Neutrophil (primary cell): ENCODE data around the gene SIRPD.

Experiments used
- H3K27ac ChIP-seq: fragments of 200-600 bp; sonication (generic); 2 replicates; pipeline ENCODE4 v1.5.1; 2016; ENCODE audit warnings: mild to moderate bottlenecking, moderate library complexity
- H3K27me3 ChIP-seq: fragments of 200-600 bp; sonication (generic); 2 replicates; pipeline ENCODE4 v1.6.0; 2016; ENCODE audit warnings: mild to moderate bottlenecking
- H3K36me3 ChIP-seq: fragments of 200-600 bp; sonication (generic); 2 replicates; pipeline ENCODE4 v1.5.1; 2017
- H3K4me1 ChIP-seq, 2 experiments: fragments of 200-600 bp in 1 of 2; sonication (generic) in 1 of 2; 1 replicate in 1 of 2; 2 replicates in 1 of 2; pipeline versions ENCODE4 v1.5.1 to v1.6.1; 2013 to 2016; ENCODE audit warnings: low read depth in 1 of 2, low read length in 1 of 2, mild to moderate bottlenecking in 1 of 2, moderate library complexity in 1 of 2; ENCODE audit not compliant: control insufficient read depth in 1 of 2, insufficient read depth in 1 of 2
- H3K4me3 ChIP-seq, 2 experiments: fragments of 200-600 bp in 1 of 2; sonication (generic) in 1 of 2; 1 replicate in 1 of 2; 2 replicates in 1 of 2; pipeline ENCODE4 v1.5.1; 2013 to 2016; ENCODE audit warnings: low read depth in 1 of 2, low read length in 1 of 2, mild to moderate bottlenecking in 1 of 2, moderate library complexity in 1 of 2
- H3K9me3 ChIP-seq: fragments of 200-600 bp; sonication (generic); 2 replicates; pipeline ENCODE4 v1.5.1; 2016
- TF ChIP-seq, protein P1 (sequence below): fragments of 200-600 bp; sonication (generic); IDR thresholded peaks from 2 replicates; pipeline ENCODE4 v1.5.1; 2016; ENCODE audit warnings: antibody characterized with exemption

Gene SIRPD

DNA sequence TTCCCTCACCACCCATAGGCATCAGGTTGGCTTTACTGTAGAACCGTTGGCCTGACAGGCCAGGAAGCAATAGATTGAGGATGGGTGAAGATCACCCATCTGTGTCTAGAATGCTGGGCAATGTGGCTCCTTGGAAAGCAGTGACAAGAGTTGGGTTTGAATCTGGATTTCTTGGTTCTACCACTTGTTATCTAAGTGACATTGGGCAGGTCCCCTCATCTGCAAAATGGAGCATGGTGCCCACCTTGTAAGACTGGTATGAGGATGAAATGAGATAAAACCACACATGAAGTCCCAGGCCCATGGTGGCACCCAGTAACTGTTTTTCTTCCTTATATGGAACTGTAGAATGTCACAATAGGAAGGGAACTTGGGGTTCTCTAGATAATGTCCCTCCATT, 43.7 kb downstream of the SIRPD start:
- Histone ChIP-seq H3K27ac (no peak overlapping the region), H3K36me3 (no peaks in the 10 kb centered on the region), H3K4me3 (no peak overlapping the region), H3K4me1 (no peaks in the 10 kb centered on the region), H3K9me3 (no peaks in the 10 kb centered on the region), H3K27me3 (peaks cover 3% of the 10 kb centered on the region)
- TF ChIP-seq, protein P1, sequence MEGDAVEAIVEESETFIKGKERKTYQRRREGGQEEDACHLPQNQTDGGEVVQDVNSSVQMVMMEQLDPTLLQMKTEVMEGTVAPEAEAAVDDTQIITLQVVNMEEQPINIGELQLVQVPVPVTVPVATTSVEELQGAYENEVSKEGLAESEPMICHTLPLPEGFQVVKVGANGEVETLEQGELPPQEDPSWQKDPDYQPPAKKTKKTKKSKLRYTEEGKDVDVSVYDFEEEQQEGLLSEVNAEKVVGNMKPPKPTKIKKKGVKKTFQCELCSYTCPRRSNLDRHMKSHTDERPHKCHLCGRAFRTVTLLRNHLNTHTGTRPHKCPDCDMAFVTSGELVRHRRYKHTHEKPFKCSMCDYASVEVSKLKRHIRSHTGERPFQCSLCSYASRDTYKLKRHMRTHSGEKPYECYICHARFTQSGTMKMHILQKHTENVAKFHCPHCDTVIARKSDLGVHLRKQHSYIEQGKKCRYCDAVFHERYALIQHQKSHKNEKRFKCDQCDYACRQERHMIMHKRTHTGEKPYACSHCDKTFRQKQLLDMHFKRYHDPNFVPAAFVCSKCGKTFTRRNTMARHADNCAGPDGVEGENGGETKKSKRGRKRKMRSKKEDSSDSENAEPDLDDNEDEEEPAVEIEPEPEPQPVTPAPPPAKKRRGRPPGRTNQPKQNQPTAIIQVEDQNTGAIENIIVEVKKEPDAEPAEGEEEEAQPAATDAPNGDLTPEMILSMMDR: no peak

DNA sequence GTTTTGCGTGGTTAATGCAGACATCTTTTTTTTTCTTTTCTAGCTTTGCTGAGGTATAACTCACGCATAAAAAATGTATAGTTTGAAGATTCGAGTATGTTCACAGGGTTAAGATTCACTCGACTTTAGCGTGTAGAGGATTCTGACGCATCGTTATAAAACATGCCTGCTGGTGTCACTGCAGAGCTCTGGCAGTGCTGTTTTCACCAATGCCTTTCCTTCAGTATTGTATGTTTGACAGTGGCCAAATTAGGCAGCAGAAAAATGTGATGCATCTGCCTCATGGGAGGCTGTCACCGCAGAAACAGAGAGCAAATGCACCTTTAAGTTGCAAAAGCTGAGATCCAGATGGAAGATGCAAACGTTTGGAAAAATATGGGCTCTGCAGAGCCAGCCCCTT, 48.3 kb downstream of the SIRPD start:
- TF ChIP-seq, protein P1: no peak

DNA sequence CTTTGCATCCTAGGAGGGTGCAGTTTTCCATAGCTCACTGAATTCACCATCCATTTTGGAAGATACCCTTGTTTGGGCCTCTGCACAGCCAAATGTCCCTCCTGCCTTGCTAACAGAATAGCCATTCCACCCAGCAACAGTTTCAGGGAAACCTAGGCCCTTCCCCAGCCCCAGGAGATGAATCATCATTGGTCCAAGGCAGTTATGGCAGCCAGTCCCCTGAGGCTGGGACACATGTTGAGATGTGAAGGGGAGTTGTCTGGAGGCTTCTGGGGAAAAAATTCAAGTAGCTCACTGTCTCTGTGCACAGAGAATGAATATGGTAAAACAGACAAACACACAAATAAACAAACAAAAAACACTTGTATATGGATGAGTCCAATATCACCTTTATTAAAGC, 48.9 kb downstream of the SIRPD start:
- Histone ChIP-seq H3K9me3 (no peaks in the 10 kb centered on the region), H3K4me1 (peaks cover 3 to 4% of the 10 kb centered on the region in 2 experiments), H3K4me3 (no peak overlapping the region), H3K27me3 (peaks cover 3% of the 10 kb centered on the region), H3K36me3 (no peaks in the 10 kb centered on the region), H3K27ac (no peak overlapping the region)
- TF ChIP-seq, protein P1: no peak

More for the DNA sequence above, 48.3 kb downstream of the SIRPD start:
- Histone ChIP-seq H3K36me3 (no peaks in the 10 kb centered on the region), H3K27ac (no peak overlapping the region), H3K4me1 (no peaks in the 10 kb centered on the region), H3K27me3 (peaks cover 3% of the 10 kb centered on the region), H3K4me3 (no peak overlapping the region), H3K9me3 (no peaks in the 10 kb centered on the region)

DNA sequence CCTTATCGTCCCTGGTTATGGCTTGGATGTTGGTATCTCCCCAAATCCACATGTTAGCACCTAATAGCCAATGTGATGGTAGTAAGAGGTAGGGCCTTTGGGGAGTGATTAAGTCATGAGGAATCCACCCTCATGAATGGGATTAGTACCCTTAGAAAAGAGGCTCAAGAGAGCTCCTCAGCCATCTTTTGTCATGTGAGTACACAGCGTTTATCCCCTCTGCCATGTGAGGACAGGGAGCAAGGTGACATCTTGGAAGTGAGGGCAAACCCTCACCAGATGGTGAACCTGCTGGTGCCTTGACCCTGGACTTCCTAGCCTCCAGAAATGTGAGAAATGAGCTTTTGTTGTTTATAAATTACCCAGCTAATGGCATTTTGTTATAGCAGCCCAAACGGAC, 50.2 kb downstream of the SIRPD start:
- Histone ChIP-seq H3K27me3 (peaks cover 3% of the 10 kb centered on the region), H3K4me3 (no peak overlapping the region), H3K9me3 (no peaks in the 10 kb centered on the region), H3K4me1 (peaks cover 7 to 9% of the 10 kb centered on the region in 2 experiments), H3K27ac (no peak overlapping the region), H3K36me3 (no peaks in the 10 kb centered on the region)
- TF ChIP-seq, protein P1: no peak

DNA sequence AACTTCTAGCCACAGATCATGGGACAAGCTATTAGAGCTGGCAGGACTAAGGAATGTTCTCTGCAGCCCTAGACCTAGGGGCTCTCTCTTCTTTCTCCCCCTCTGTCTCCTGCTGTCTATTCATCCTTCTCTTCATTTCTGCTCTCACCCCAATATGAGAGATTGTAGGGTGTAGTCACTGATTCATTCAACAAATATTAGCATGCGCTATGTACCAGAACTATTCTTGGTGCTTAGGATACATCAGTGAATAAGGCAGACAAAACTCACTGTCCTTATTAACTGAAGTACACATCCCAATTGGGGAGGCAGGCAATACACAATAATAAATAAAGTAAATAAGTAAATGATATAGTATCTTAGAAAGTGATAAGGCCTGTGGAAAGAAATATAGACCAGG, 51.6 kb downstream of the SIRPD start:
- H3K4me1 ChIP-seq: peaks cover 9 to 10% of the 10 kb centered on the region in 2 experiments
- no peak overlapping the region for H3K27ac ChIP-seq
- no peaks in the 10 kb centered on the region for H3K36me3 ChIP-seq
- H3K4me3 ChIP-seq: no peak overlapping the region
- peaks cover 3% of the 10 kb centered on the region for H3K27me3 ChIP-seq
- no peaks in the 10 kb centered on the region for H3K9me3 ChIP-seq
- TF ChIP-seq, protein P1: no peak

DNA sequence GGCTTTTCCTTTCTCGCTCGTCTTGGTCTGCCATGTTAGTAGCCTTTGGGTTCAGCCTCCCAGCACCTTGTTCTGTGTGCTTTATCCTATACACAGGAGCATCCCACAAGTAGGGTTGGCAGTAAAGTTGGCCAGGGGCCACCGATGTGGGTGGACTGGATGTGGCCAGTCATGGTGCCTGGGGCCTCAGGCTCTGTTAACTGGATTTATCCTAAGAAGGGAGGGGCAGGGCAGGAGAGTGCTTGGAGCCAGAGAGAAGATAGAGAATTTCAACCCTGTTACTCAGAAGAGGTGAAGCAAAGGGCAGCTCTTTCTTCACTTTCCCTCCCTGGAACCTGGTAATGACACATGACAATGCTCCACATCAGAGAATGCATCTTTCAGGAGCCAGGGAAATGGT, 52.1 kb downstream of the SIRPD start:
- Histone ChIP-seq H3K4me1 (peaks cover 11 to 14% of the 10 kb centered on the region in 2 experiments), H3K27ac (no peak overlapping the region)

More for the DNA sequence above, 52.1 kb downstream of the SIRPD start:
- H3K4me3 ChIP-seq: no peak overlapping the region
- H3K27me3 ChIP-seq: peaks cover 2% of the 10 kb centered on the region
- no peaks in the 10 kb centered on the region for H3K9me3 ChIP-seq
- TF ChIP-seq, protein P1: no peak
- H3K36me3 ChIP-seq: no peaks in the 10 kb centered on the region
